Measurements from ENCODE around the gene GREM2. TPM values are rescaled to one million over a fixed set of nuclear protein-coding genes. Genes with fewer than 3 reads are reported as not detected.

GREM2 gene
- polyA plus RNA-seq, 2 of the 4 experiments (the other 2 are of a cell fraction) = 0.13 to 0.59 TPM

- POLR2A ChIA-PET = no interaction called here
Observed at GRCh38 chr1:240503036-240503435, 108.9 kb downstream of the GREM2 start.

GRCh38 chr1:240501115-240501514, 110.8 kb downstream of the GREM2 start:
- ChIA-PET CTCF (interaction anchor here (2.2 to 2.9 kb wide), 2 partner anchors 8 to 11 kb away, joined by 6 to 7 read pairs; no protein-coding TSS in a partner anchor), POLR2A (no interaction called here)
- no peak for FAIRE-seq
- WGBS (ENCODE audit: missing lambda C conversion rate) = 59% methylated on average over 2 of the region's 2 CpGs
- Histone ChIP-seq H3K27ac (no peak overlapping the region; a peak in 1 of 6 replicates), H3K4me2 (no peak overlapping the region), H3K9me3 (no peaks in the 10 kb centered on the region), H3K4me1 (peaks cover 10% of the 10 kb centered on the region), H3K4me3 (no peak overlapping the region)
- TF ChIP-seq KDM5A (IDR thresholded peaks at IDR 0.05) (no peak), EHMT2 (IDR thresholded peaks at IDR 0.05; ENCODE audit: low read depth) (no peak), PBX3 (IDR thresholded peaks at IDR 0.05) (no peak), RFX5 (IDR thresholded peaks at IDR 0.05) (no peak), CBX2 (IDR thresholded peaks at IDR 0.05; ENCODE audit: borderline replicate concordance, low read depth) (no peak), SREBF2 (IDR thresholded peaks at IDR 0.05) (no peak), FOSB (CRISPR knock-in tag; IDR thresholded peaks at IDR 0.05) (no peak), HOXB13 (CRISPR knock-in tag; IDR thresholded peaks at IDR 0.05; ENCODE audit: low read depth) (no peak), REST (IDR thresholded peaks at IDR 0.05) (no peak), MYC (IDR thresholded peaks at IDR 0.05; ENCODE audit: borderline replicate concordance, low read length) (no peak), HDAC2 (IDR thresholded peaks at IDR 0.05) (no peak), HES2 (IDR thresholded peaks at IDR 0.05) (no peak), BCL3 (IDR thresholded peaks at IDR 0.05) (no peak), HOXB5 (CRISPR knock-in tag; IDR thresholded peaks at IDR 0.05) (no peak), FOXS1 (CRISPR knock-in tag; IDR thresholded peaks at IDR 0.05) (no peak), JUNB (IDR thresholded peaks at IDR 0.05) (no peak), HMGXB4 (CRISPR knock-in tag; IDR thresholded peaks at IDR 0.05; ENCODE audit: borderline replicate concordance) (no peak), RAD21 (conservative IDR thresholded peaks at IDR 0.05 in 1 of 2, IDR thresholded peaks at IDR 0.05 in 1 of 2) (no peak), HOXA7 (CRISPR knock-in tag; IDR thresholded peaks at IDR 0.05) (no peak), PHF8 (IDR thresholded peaks at IDR 0.05; ENCODE audit: borderline replicate concordance, low read depth) (no peak)
- DNase-seq (ENCODE audit: low read depth in 1 of 2, low spot score in 1 of 2) = peak in 1 of 2 experiments; percentile 32
- ATAC-seq = no peak

More at GRCh38 chr1:240503036-240503435, 108.9 kb downstream of the GREM2 start:
- DNase-seq (ENCODE audit: low read depth in 1 of 2, low spot score in 1 of 2) = no peak
- Histone ChIP-seq H3K27ac (no peak overlapping the region), H3K4me2 (no peak overlapping the region), H3K4me1 (peaks cover 10% of the 10 kb centered on the region), H3K4me3 (no peak overlapping the region), H3K9me3 (no peaks in the 10 kb centered on the region)
- TF ChIP-seq POLR2AphosphoS2 (conservative IDR thresholded peaks at IDR 0.05; ENCODE audit: low read length) (no peak), CTCF (IDR thresholded peaks at IDR 0.05) (no peak), FOSL2 (IDR thresholded peaks at IDR 0.05) (no peak), FOSL2 (CRISPR knock-in tag; IDR thresholded peaks at IDR 0.05) (no peak)
- FAIRE-seq = no peak
- WGBS (ENCODE audit: missing lambda C conversion rate) = 76% methylated on average over 4 of the region's 4 CpGs
- CTCF ChIA-PET = interaction anchor here (0.9 to 2.9 kb wide), 2 partner anchors 10 to 105 kb away, joined by 3 to 7 read pairs; no protein-coding TSS in a partner anchor
- ATAC-seq = no peak

Measured in A549 (cell line).